ENCODE results near the gene ARHGAP15. TPM values are rescaled to one million over a fixed set of nuclear protein-coding genes. Genes with fewer than 3 reads are reported as not detected.

ARHGAP15 gene
- total and polyA plus RNA-seq, 2 donors (not counting 1 experiment from before 2014, with no cell fraction given), result 0.07 TPM; not detected in 1

DNA sequence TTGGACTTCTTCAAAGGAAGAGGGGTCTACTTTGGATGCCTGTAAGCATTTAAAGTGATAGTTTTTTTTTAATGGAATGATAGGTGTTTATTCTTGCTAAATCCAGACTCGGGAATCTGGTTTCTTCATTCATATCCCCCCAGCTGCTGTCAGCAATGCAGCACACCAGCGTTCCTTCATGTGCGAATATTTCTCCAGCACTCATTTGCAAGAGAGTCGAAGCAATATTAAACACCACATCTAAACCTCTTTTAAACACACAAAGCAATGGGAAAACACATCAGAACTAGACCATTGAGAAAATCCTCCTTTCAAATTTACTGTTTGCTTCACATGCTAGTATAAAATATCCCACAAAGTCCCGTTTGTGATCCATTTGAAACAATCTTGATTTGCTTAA is 563.7 kb downstream of the ARHGAP15 start:
- no peak for DNase-seq (ENCODE audit: low read depth in 2 of 2)
- Histone ChIP-seq H3K4me3 (replicated peaks in 1 of 4; ENCODE audit: control extremely low read depth in 1 of 4, insufficient read depth in 1 of 4, low read depth in 3 of 4, low read length in 4 of 4) (no peak overlapping the region), H3K27me3 (ENCODE audit: control insufficient read depth, insufficient read depth, low read length) (no peaks in the 10 kb centered on the region), H3K36me3 (ENCODE audit: control insufficient read depth, insufficient read depth, low read length) (no peaks in the 10 kb centered on the region), H4K20me1 (ENCODE audit: control insufficient read depth, extremely low read depth, insufficient read depth, low read length) (no peaks in the 10 kb centered on the region), H3K27ac (ENCODE audit: insufficient read depth, low read length) (no peak overlapping the region), H3K9ac (ENCODE audit: insufficient read depth, low read length) (no peak overlapping the region), H3K4me1 (ENCODE audit: control insufficient read depth, extremely low read depth, insufficient read depth, low read length) (no peaks in the 10 kb centered on the region), H3K9me3 (ENCODE audit: control insufficient read depth, insufficient read depth, low read depth, low read length) (no peaks in the 10 kb centered on the region), H2AFZ (ENCODE audit: low read length) (no peak overlapping the region), H3K4me2 (ENCODE audit: extremely low read depth, insufficient read depth, low read length) (no peak overlapping the region), H3K79me2 (ENCODE audit: control insufficient read depth, insufficient read depth, low read length) (no peaks in the 10 kb centered on the region)
- no peak for TF ChIP-seq EZH2 (IDR thresholded peaks at IDR 0.05; ENCODE audit: low read length, missing control alignments)
- TF ChIP-seq, protein P1, sequence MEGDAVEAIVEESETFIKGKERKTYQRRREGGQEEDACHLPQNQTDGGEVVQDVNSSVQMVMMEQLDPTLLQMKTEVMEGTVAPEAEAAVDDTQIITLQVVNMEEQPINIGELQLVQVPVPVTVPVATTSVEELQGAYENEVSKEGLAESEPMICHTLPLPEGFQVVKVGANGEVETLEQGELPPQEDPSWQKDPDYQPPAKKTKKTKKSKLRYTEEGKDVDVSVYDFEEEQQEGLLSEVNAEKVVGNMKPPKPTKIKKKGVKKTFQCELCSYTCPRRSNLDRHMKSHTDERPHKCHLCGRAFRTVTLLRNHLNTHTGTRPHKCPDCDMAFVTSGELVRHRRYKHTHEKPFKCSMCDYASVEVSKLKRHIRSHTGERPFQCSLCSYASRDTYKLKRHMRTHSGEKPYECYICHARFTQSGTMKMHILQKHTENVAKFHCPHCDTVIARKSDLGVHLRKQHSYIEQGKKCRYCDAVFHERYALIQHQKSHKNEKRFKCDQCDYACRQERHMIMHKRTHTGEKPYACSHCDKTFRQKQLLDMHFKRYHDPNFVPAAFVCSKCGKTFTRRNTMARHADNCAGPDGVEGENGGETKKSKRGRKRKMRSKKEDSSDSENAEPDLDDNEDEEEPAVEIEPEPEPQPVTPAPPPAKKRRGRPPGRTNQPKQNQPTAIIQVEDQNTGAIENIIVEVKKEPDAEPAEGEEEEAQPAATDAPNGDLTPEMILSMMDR (conservative IDR thresholded peaks at IDR 0.05 in 1 of 2, IDR thresholded peaks at IDR 0.05 in 1 of 2; ENCODE audit: low read depth in 1 of 2, low read length in 2 of 2), result no peak

DNA sequence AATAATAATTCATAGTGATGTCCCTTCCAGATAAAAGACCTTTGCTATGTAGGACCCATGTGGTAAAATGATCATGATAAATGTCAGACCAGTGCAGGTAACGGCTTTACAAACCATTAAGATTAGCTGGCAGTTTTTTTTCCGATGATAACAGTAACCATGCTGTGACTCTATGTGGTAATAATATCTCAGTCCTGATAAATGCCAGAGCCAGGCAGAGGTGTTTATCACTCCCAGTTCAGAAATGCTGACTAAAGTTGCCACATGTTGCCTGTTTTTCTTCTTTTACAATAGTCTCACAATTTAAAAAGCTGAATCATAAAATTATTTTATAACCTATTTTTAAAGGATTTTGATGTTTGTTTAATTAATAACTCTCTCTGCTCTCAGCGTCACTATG is 565.1 kb downstream of the ARHGAP15 start:
- no peak overlapping the region for H3K27ac ChIP-seq (ENCODE audit: insufficient read depth, low read length)
- H2AFZ ChIP-seq (ENCODE audit: low read length), result no peak overlapping the region
- H3K27me3 ChIP-seq (ENCODE audit: control insufficient read depth, insufficient read depth, low read length), result no peaks in the 10 kb centered on the region
- H3K9ac ChIP-seq (ENCODE audit: insufficient read depth, low read length), result no peak overlapping the region
- H3K9me3 ChIP-seq (ENCODE audit: control insufficient read depth, insufficient read depth, low read depth, low read length), result no peaks in the 10 kb centered on the region
- no peaks in the 10 kb centered on the region for H3K36me3 ChIP-seq (ENCODE audit: control insufficient read depth, insufficient read depth, low read length)
- no peak for TF ChIP-seq EZH2 (IDR thresholded peaks at IDR 0.05; ENCODE audit: low read length, missing control alignments)
- TF ChIP-seq, protein P1 (conservative IDR thresholded peaks at IDR 0.05 in 1 of 2, IDR thresholded peaks at IDR 0.05 in 1 of 2; ENCODE audit: low read depth in 1 of 2, low read length in 2 of 2), result no peak
- no peaks in the 10 kb centered on the region for H3K79me2 ChIP-seq (ENCODE audit: control insufficient read depth, insufficient read depth, low read length)
- no peak overlapping the region for H3K4me3 ChIP-seq (replicated peaks in 1 of 4; ENCODE audit: control extremely low read depth in 1 of 4, insufficient read depth in 1 of 4, low read depth in 3 of 4, low read length in 4 of 4)
- H3K4me2 ChIP-seq (ENCODE audit: extremely low read depth, insufficient read depth, low read length), result no peak overlapping the region
- no peaks in the 10 kb centered on the region for H3K4me1 ChIP-seq (ENCODE audit: control insufficient read depth, extremely low read depth, insufficient read depth, low read length)
- no peak for DNase-seq (ENCODE audit: low read depth in 2 of 2)
- H4K20me1 ChIP-seq (ENCODE audit: control insufficient read depth, extremely low read depth, insufficient read depth, low read length), result no peaks in the 10 kb centered on the region

DNA sequence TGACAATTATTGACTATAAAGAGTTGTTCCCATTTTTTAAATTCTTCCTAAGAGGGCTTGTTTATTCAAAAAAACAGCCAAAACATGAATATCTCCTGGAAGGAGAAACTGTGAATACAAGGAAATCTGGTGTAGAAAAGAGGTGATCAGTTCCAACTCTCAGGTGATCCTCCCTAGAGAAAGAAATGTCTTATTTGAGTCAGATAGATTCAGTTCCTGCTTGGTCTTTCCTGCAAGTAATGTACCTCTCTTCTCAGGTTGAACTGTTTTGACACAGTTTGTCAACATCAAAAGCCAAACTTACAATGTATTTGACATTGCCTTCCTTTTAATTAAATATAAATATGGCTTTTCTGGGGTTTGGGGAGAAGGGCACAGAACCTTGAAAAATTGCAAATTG is 567.4 kb downstream of the ARHGAP15 start:
- Histone ChIP-seq H3K79me2 (ENCODE audit: control insufficient read depth, insufficient read depth, low read length) (no peaks in the 10 kb centered on the region), H3K27me3 (ENCODE audit: control insufficient read depth, insufficient read depth, low read length) (no peaks in the 10 kb centered on the region), H2AFZ (ENCODE audit: low read length) (no peak overlapping the region), H3K4me2 (ENCODE audit: extremely low read depth, insufficient read depth, low read length) (no peak overlapping the region), H3K36me3 (ENCODE audit: control insufficient read depth, insufficient read depth, low read length) (no peaks in the 10 kb centered on the region), H3K9me3 (ENCODE audit: control insufficient read depth, insufficient read depth, low read depth, low read length) (no peaks in the 10 kb centered on the region), H3K4me3 (replicated peaks in 1 of 4; ENCODE audit: control extremely low read depth in 1 of 4, insufficient read depth in 1 of 4, low read depth in 3 of 4, low read length in 4 of 4) (no peak overlapping the region), H3K4me1 (ENCODE audit: control insufficient read depth, extremely low read depth, insufficient read depth, low read length) (no peaks in the 10 kb centered on the region), H3K9ac (ENCODE audit: insufficient read depth, low read length) (no peak overlapping the region), H3K27ac (ENCODE audit: insufficient read depth, low read length) (no peak overlapping the region), H4K20me1 (ENCODE audit: control insufficient read depth, extremely low read depth, insufficient read depth, low read length) (no peaks in the 10 kb centered on the region)
- no peak for DNase-seq (ENCODE audit: low read depth in 2 of 2)
- no peak for TF ChIP-seq EZH2 (IDR thresholded peaks at IDR 0.05; ENCODE audit: low read length, missing control alignments)
- TF ChIP-seq, protein P1 (conservative IDR thresholded peaks at IDR 0.05 in 1 of 2, IDR thresholded peaks at IDR 0.05 in 1 of 2; ENCODE audit: low read depth in 1 of 2, low read length in 2 of 2), result no peak

Measured in fibroblast of lung (primary cell).